ENCODE data around the gene RNF148. TPM values are rescaled to one million over a fixed set of nuclear protein-coding genes. Genes with fewer than 3 reads are reported as not detected.

Gene RNF148
- polyA plus RNA-seq, 1 donor, result not detected

Other genes with a start within 250 kb of the RNF148 start
- gene RNF133, start 3.8 kb downstream of the RNF148 start, polyA plus RNA-seq (ENCODE audit: insufficient read length), result not detected
- 3.9 TPM for gene CADPS2, start 183.5 kb upstream of the RNF148 start, polyA plus RNA-seq (ENCODE audit: insufficient read length)